ENCODE data around the gene AMOTL1.
A peak's percentile ranks its signal among the peaks of the same experiment; 100 is the strongest.

Gene AMOTL1

GRCh38 chr11:94755494-94755893, 12.7 kb upstream of the AMOTL1 start:
- no peak for DNase-seq (ENCODE audit: low read depth, low spot score)
- Histone ChIP-seq H3K27ac (ENCODE audit: low read length) (no peak overlapping the region), H3K27me3 (ENCODE audit: control insufficient read depth, insufficient read depth, low read length) (no peaks in the 10 kb centered on the region), H3K9me3 (ENCODE audit: control insufficient read depth, insufficient read depth, low read length) (no peaks in the 10 kb centered on the region), H3K36me3 (ENCODE audit: control insufficient read depth, insufficient read depth, low read length) (no peaks in the 10 kb centered on the region), H3K4me1 (ENCODE audit: control insufficient read depth, insufficient read depth, low read length) (peaks cover under 1% of the 10 kb centered on the region; the same call in 1 of the 2 replicates), H3K4me3 (ENCODE audit: low read length) (no peak overlapping the region)
- no CpG with 5 or more reads among the region's 11 CpGs for WGBS (ENCODE audit: insufficient coverage, insufficient read length)

GRCh38 chr11:94757037-94757735, 11.0 kb upstream of the AMOTL1 start:
- no CpG with 5 or more reads among the region's 5 CpGs for WGBS (ENCODE audit: insufficient coverage, insufficient read length)
- H3K36me3 ChIP-seq (ENCODE audit: control insufficient read depth, insufficient read depth, low read length) = no peaks in the 10 kb centered on the region
- no peaks in the 10 kb centered on the region for H3K9me3 ChIP-seq (ENCODE audit: control insufficient read depth, insufficient read depth, low read length)
- no peak for DNase-seq (ENCODE audit: low read depth, low spot score)
- no peak overlapping the region for H3K4me3 ChIP-seq (ENCODE audit: low read length)
- no peaks in the 10 kb centered on the region for H3K4me1 ChIP-seq (ENCODE audit: control insufficient read depth, insufficient read depth, low read length)
- no peaks in the 10 kb centered on the region for H3K27me3 ChIP-seq (ENCODE audit: control insufficient read depth, insufficient read depth, low read length)
- H3K27ac ChIP-seq (ENCODE audit: low read length) = no peak overlapping the region

GRCh38 chr11:94758666-94759065, 9.5 kb upstream of the AMOTL1 start:
- no peak for DNase-seq (ENCODE audit: low read depth, low spot score)
- H3K27ac ChIP-seq (ENCODE audit: low read length) = no peak overlapping the region
- no peaks in the 10 kb centered on the region for H3K9me3 ChIP-seq (ENCODE audit: control insufficient read depth, insufficient read depth, low read length)
- no CpG with 5 or more reads among the region's 3 CpGs for WGBS (ENCODE audit: insufficient coverage, insufficient read length)
- no peak overlapping the region for H3K4me3 ChIP-seq (ENCODE audit: low read length)
- H3K4me1 ChIP-seq (ENCODE audit: control insufficient read depth, insufficient read depth, low read length) = no peaks in the 10 kb centered on the region
- H3K36me3 ChIP-seq (ENCODE audit: control insufficient read depth, insufficient read depth, low read length) = no peaks in the 10 kb centered on the region
- peaks cover 4% of the 10 kb centered on the region; the same call in 1 of the 2 replicates for H3K27me3 ChIP-seq (ENCODE audit: control insufficient read depth, insufficient read depth, low read length)

- Histone ChIP-seq H3K9me3 (ENCODE audit: control insufficient read depth, insufficient read depth, low read length) (no peaks in the 10 kb centered on the region), H3K27ac (ENCODE audit: low read length) (no peak overlapping the region), H3K4me1 (ENCODE audit: control insufficient read depth, insufficient read depth, low read length) (no peaks in the 10 kb centered on the region), H3K4me3 (ENCODE audit: low read length) (no peak overlapping the region), H3K36me3 (ENCODE audit: control insufficient read depth, insufficient read depth, low read length) (no peaks in the 10 kb centered on the region), H3K27me3 (ENCODE audit: control insufficient read depth, insufficient read depth, low read length) (peaks cover 6% of the 10 kb centered on the region; the same call in 1 of the 2 replicates)
- no peak for DNase-seq (ENCODE audit: low read depth, low spot score)
- WGBS (ENCODE audit: insufficient coverage, insufficient read length) = no CpG with 5 or more reads among the region's 2 CpGs
Observed at GRCh38 chr11:94759522-94759921, 8.6 kb upstream of the AMOTL1 start.

GRCh38 chr11:94760296-94760695, 7.9 kb upstream of the AMOTL1 start:
- no peak for DNase-seq (ENCODE audit: low read depth, low spot score)
- Histone ChIP-seq H3K36me3 (ENCODE audit: control insufficient read depth, insufficient read depth, low read length) (no peaks in the 10 kb centered on the region), H3K9me3 (ENCODE audit: control insufficient read depth, insufficient read depth, low read length) (no peaks in the 10 kb centered on the region), H3K27me3 (ENCODE audit: control insufficient read depth, insufficient read depth, low read length) (peaks cover 11% of the 10 kb centered on the region), H3K27ac (ENCODE audit: low read length) (no peak overlapping the region), H3K4me1 (ENCODE audit: control insufficient read depth, insufficient read depth, low read length) (no peaks in the 10 kb centered on the region), H3K4me3 (ENCODE audit: low read length) (no peak overlapping the region)

GRCh38 chr11:94762208-94762607, 5.9 kb upstream of the AMOTL1 start:
- peaks cover 28% of the 10 kb centered on the region for H3K27me3 ChIP-seq (ENCODE audit: control insufficient read depth, insufficient read depth, low read length)
- H3K9me3 ChIP-seq (ENCODE audit: control insufficient read depth, insufficient read depth, low read length) = no peaks in the 10 kb centered on the region
- no peak overlapping the region for H3K27ac ChIP-seq (ENCODE audit: low read length)
- no CpG with 5 or more reads among the region's 1 CpG for WGBS (ENCODE audit: insufficient coverage, insufficient read length)
- DNase-seq (ENCODE audit: low read depth, low spot score) = no peak
- H3K4me3 ChIP-seq (ENCODE audit: low read length) = no peak overlapping the region
- no peaks in the 10 kb centered on the region for H3K36me3 ChIP-seq (ENCODE audit: control insufficient read depth, insufficient read depth, low read length)
- H3K4me1 ChIP-seq (ENCODE audit: control insufficient read depth, insufficient read depth, low read length) = no peaks in the 10 kb centered on the region

GRCh38 chr11:94762995-94763394, 5.2 kb upstream of the AMOTL1 start:
- H3K4me3 ChIP-seq (ENCODE audit: low read length) = no peak overlapping the region
- no peaks in the 10 kb centered on the region for H3K36me3 ChIP-seq (ENCODE audit: control insufficient read depth, insufficient read depth, low read length)
- H3K9me3 ChIP-seq (ENCODE audit: control insufficient read depth, insufficient read depth, low read length) = no peaks in the 10 kb centered on the region
- WGBS (ENCODE audit: insufficient coverage, insufficient read length) = no CpG with 5 or more reads among the region's 2 CpGs
- no peak overlapping the region for H3K27ac ChIP-seq (ENCODE audit: low read length)
- no peaks in the 10 kb centered on the region for H3K4me1 ChIP-seq (ENCODE audit: control insufficient read depth, insufficient read depth, low read length)
- H3K27me3 ChIP-seq (ENCODE audit: control insufficient read depth, insufficient read depth, low read length) = peaks cover 32% of the 10 kb centered on the region
- no peak for DNase-seq (ENCODE audit: low read depth, low spot score)

- no peaks in the 10 kb centered on the region for H3K36me3 ChIP-seq (ENCODE audit: control insufficient read depth, insufficient read depth, low read length)
- H3K27me3 ChIP-seq (ENCODE audit: control insufficient read depth, insufficient read depth, low read length) = peaks cover 34% of the 10 kb centered on the region
- no peaks in the 10 kb centered on the region for H3K9me3 ChIP-seq (ENCODE audit: control insufficient read depth, insufficient read depth, low read length)
- no peak overlapping the region for H3K4me3 ChIP-seq (ENCODE audit: low read length)
- H3K27ac ChIP-seq (ENCODE audit: low read length) = no peak overlapping the region
- no CpG with 5 or more reads among the region's 5 CpGs for WGBS (ENCODE audit: insufficient coverage, insufficient read length)
- no peak for DNase-seq (ENCODE audit: low read depth, low spot score)
- H3K4me1 ChIP-seq (ENCODE audit: control insufficient read depth, insufficient read depth, low read length) = no peaks in the 10 kb centered on the region; the same call in 1 of the 2 replicates
Observed at GRCh38 chr11:94766713-94767206, 1.4 kb upstream of the AMOTL1 start.

GRCh38 chr11:94767291-94767690, 865 bp upstream of the AMOTL1 start:
- H3K4me3 ChIP-seq (ENCODE audit: low read length) = no peak overlapping the region
- no peak overlapping the region for H3K27ac ChIP-seq (ENCODE audit: low read length)
- H3K9me3 ChIP-seq (ENCODE audit: control insufficient read depth, insufficient read depth, low read length) = no peaks in the 10 kb centered on the region
- no CpG with 5 or more reads among the region's 5 CpGs for WGBS (ENCODE audit: insufficient coverage, insufficient read length)
- no peaks in the 10 kb centered on the region; the same call in 1 of the 2 replicates for H3K4me1 ChIP-seq (ENCODE audit: control insufficient read depth, insufficient read depth, low read length)
- no peak for DNase-seq (ENCODE audit: low read depth, low spot score)
- peaks cover 34% of the 10 kb centered on the region for H3K27me3 ChIP-seq (ENCODE audit: control insufficient read depth, insufficient read depth, low read length)
- H3K36me3 ChIP-seq (ENCODE audit: control insufficient read depth, insufficient read depth, low read length) = no peaks in the 10 kb centered on the region

- Histone ChIP-seq H3K4me3 (ENCODE audit: low read length) (peak overlapping the region; percentile 85), H3K27ac (ENCODE audit: low read length) (no peak overlapping the region), H3K4me1 (ENCODE audit: control insufficient read depth, insufficient read depth, low read length) (no peaks in the 10 kb centered on the region; the same call in 1 of the 2 replicates), H3K27me3 (ENCODE audit: control insufficient read depth, insufficient read depth, low read length) (peaks cover 30% of the 10 kb centered on the region), H3K9me3 (ENCODE audit: control insufficient read depth, insufficient read depth, low read length) (no peaks in the 10 kb centered on the region), H3K36me3 (ENCODE audit: control insufficient read depth, insufficient read depth, low read length) (no peaks in the 10 kb centered on the region)
- DNase-seq (ENCODE audit: low read depth, low spot score) = no peak
- no CpG with 5 or more reads among the region's 91 CpGs for WGBS (ENCODE audit: insufficient coverage, insufficient read length)
Observed at GRCh38 chr11:94768602-94769541, 716 bp downstream of the AMOTL1 start.
